GM18873 (cell line): Measurements from ENCODE around the gene FLNA.
"Not testable (repeated sequence)": the region's sequence is repeated elsewhere in the genome, so short reads cannot be mapped to it uniquely, and the experiment has no call there.

ENCODE experiments used
- ATAC-seq: cut with Tn5 transposase; IDR thresholded peaks from one replicate; pipeline ENCODE4 v1.9.1; 2021; ENCODE audit warnings: mild to moderate bottlenecking, moderate library complexity, moderate number of reproducible peaks; ENCODE audit not compliant: unreplicated experiment, low FRiP score

The FLNA gene

GRCh38 chrX:154399527-154400368, 25.3 kb upstream of the FLNA start:
- ATAC-seq = no peak

GRCh38 chrX:154398668-154399526, 24.5 kb upstream of the FLNA start:
- ATAC-seq = peak; percentile 20

- ATAC-seq = peak; percentile 65
These were observed 23.6 kb upstream of the FLNA start, which contains the start of gene RPL10 for GRCh38 chrX:154397888-154398667. Gene RPL10 (plus strand): TSS chrX:154398377. CDS start chrX:154398520, 143 bp downstream.

GRCh38 chrX:154396973-154397887, 22.8 kb upstream of the FLNA start:
- peak; percentile 25 for ATAC-seq

GRCh38 chrX:154396363-154396762, 21.9 kb upstream of the FLNA start:
- not testable (repeated sequence) for ATAC-seq

GRCh38 chrX:154389812-154390747, 15.6 kb upstream of the FLNA start:
- ATAC-seq = peak; percentile 68

GRCh38 chrX:154388649-154389048, 14.2 kb upstream of the FLNA start:
- ATAC-seq = not testable (repeated sequence)

GRCh38 chrX:154388094-154388493, 13.7 kb upstream of the FLNA start:
- not testable (repeated sequence) for ATAC-seq

GRCh38 chrX:154384284-154384892, 10.0 kb upstream of the FLNA start:
- no peak for ATAC-seq

- no peak for ATAC-seq
These were observed 9.2 kb upstream of the FLNA start for GRCh38 chrX:154383359-154384283.

- no peak for ATAC-seq
These were observed 8.1 kb upstream of the FLNA start for GRCh38 chrX:154382483-154383069.

GRCh38 chrX:154381271-154381670, 6.8 kb upstream of the FLNA start:
- no peak for ATAC-seq

- no peak for ATAC-seq
These were observed 6.4 kb upstream of the FLNA start for GRCh38 chrX:154380787-154381186.

GRCh38 chrX:154380153-154380552, 5.7 kb upstream of the FLNA start:
- ATAC-seq = no peak

GRCh38 chrX:154379569-154379951, 5.1 kb upstream of the FLNA start:
- ATAC-seq = peak; percentile 1

- peak; percentile 82 for ATAC-seq
These were observed 4.5 kb upstream of the FLNA start, which contains the start of gene EMD for GRCh38 chrX:154378799-154379568. Gene EMD (plus strand): TSS chrX:154379295. CDS start chrX:154379485, 190 bp downstream.
